ENCODE results near the gene ACHE.
"Not testable (repeated sequence)": the region's sequence is repeated elsewhere in the genome, so short reads cannot be mapped to it uniquely, and the experiment has no call there.

ACHE gene

GRCh38 chr7:100895701-100895955 is at the start of gene ACHE:
TSS of gene ACHE (minus strand) at chr7:100895888. CDS start at chr7:100894232, 1,656 bp downstream.
- DNase-seq (ENCODE audit: low read depth in 2 of 2) = no peak

DNA sequence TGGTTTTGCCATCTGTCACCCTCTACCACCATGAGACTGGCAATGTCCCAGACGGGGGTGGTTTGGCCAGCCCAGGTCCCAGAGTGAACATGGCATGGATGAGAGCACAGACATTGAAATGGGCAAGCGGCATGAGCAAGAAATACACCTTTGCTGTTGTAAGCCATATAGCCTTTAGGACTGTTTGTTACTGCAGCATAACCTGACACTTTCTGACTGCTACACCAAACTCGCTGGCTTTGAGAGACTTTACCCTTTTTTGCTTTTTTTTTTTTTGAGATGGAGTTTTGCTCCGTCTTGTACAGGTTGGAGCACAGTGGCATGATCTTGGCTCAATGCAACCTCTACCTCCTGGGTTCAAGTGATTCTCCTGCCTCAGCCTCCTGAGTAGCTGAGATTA is 48.5 kb upstream of the ACHE start:
- no peak for DNase-seq (ENCODE audit: low read depth in 2 of 2)

- no peak for DNase-seq (ENCODE audit: low read depth in 2 of 2)
Observed at GRCh38 chr7:100943693-100944092, 48.0 kb upstream of the ACHE start.

DNA sequence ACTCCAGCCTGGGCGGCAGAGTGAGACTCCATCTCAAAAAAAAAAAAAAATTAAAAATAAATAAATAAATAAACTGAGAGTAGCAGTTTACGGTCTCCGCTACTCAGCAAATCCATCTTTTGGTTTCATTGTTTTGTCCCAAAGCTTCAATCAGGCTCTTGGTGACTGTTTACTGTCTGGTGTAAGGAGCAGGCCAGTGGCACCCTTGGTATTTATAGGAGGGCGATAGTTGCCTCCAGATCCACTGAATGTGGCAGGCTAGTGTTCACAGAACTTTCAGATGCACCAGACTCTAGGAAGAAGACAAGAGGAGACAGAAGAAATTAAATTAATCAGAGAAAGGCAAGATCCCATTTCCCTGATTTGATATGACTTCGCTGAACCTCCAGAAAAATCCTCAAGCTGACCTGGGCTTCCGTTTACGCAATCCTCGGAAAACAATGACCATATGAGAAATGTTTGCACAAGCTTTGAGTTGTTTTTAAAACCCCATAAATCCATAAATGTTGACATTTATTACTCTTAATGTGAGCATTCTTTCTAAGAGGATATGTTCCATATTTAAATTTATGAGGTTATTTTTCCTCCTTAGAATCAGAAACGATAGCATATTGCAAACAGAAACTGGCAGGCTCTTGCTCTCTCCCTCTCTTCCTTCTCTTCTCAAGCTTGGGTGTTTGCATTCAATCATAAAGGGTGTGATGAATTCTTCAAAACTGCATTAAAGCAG is 46.5 kb upstream of the ACHE start:
- DNase-seq (ENCODE audit: low read depth in 2 of 2) = no peak

DNA sequence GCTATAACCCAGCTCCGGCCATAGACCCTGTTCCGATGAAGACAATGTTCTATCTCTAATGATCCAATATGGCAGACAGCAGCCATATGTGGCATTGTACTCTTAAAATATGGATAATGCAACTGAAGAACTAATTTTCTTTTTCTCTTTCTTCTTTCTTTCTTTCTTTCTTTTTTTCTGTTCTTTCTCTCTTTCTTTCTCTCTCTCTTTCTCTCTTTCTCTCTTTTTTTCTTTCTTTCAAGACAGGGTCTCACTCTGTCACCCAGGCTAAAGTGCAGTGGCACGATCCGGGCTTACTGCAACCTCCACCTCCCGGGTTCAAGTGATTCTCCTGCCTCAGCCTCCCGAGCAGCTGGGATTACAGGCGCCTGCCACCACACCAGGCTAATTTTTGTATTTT is 40.5 kb upstream of the ACHE start:
- DNase-seq (ENCODE audit: low read depth in 2 of 2) = not testable (repeated sequence)

GRCh38 chr7:100935381-100935780 is 39.7 kb upstream of the ACHE start:
- not testable (repeated sequence) for DNase-seq (ENCODE audit: low read depth in 2 of 2)

DNA sequence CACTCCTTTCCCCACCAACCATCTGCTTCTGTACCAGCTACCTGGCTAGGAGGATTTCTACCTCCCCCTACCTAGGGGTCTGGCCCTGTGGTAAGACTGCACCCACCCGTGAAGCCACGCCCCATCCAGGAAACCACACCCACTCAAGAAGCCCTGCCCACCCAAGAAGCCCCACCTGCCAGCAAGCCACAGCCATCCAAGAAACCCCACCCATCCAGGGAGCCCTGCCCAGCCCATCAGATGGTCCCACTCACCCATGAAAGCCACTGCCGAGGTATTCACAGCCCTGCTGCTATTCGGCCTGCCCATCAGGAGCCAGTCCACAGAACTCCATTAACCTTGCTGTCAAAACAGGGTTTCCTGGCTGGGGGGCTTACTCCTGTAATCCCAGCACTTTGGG is 38.0 kb upstream of the ACHE start:
- no peak for DNase-seq (ENCODE audit: low read depth in 2 of 2)

GRCh38 chr7:100929808-100930174 is 34.1 kb upstream of the ACHE start:
- no peak for DNase-seq (ENCODE audit: low read depth in 2 of 2)

DNA sequence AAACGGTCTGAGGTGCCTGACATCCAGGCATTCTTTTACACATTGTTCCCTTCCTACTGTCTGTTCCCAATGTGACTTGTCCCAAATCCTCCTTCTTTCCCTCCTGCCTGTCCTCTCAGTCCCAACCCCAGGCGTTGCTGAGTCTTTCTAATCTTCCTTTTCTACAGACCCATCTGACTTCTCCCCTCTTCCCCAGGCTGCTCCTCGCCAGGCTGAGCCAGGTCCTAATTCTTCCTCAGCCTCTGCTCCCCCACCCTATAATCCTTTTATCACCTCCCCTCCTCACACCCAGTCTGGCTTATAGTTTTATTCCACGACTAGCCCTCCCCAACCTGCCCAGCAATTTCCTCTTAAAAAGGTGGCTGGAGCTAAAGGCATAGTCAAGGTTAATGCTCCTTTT is 27.9 kb upstream of the ACHE start:
- not testable (repeated sequence) for DNase-seq (ENCODE audit: low read depth in 2 of 2)

GRCh38 chr7:100921039-100921438 is 25.4 kb upstream of the ACHE start:
- no peak for DNase-seq (ENCODE audit: low read depth in 2 of 2)

GRCh38 chr7:100919779-100920437 is 24.2 kb upstream of the ACHE start:
- not testable (repeated sequence) for DNase-seq (ENCODE audit: low read depth in 2 of 2)

DNA sequence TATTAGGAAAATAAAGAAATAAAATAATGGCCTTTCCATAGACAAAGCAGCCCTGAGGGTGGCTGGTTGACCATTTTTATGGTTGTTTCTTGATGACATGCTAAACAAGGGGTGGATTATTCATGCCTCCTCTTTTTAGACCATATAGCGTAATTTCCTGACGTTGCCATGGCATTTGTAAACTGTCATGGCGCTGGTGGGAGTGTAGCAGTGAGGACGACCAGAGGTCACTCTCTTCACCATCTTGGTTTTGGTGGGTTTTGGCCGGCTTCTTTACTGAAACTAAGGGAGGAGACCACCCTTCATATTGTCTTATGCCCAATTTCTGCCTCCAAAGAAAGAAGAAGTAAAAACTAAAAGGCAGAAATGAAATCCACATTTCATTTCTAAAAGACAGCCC is 23.6 kb upstream of the ACHE start:
- DNase-seq (ENCODE audit: low read depth in 2 of 2) = not testable (repeated sequence)

- DNase-seq (ENCODE audit: low read depth in 2 of 2) = no peak
Observed at GRCh38 chr7:100914879-100915447, 19.3 kb upstream of the ACHE start.

DNA sequence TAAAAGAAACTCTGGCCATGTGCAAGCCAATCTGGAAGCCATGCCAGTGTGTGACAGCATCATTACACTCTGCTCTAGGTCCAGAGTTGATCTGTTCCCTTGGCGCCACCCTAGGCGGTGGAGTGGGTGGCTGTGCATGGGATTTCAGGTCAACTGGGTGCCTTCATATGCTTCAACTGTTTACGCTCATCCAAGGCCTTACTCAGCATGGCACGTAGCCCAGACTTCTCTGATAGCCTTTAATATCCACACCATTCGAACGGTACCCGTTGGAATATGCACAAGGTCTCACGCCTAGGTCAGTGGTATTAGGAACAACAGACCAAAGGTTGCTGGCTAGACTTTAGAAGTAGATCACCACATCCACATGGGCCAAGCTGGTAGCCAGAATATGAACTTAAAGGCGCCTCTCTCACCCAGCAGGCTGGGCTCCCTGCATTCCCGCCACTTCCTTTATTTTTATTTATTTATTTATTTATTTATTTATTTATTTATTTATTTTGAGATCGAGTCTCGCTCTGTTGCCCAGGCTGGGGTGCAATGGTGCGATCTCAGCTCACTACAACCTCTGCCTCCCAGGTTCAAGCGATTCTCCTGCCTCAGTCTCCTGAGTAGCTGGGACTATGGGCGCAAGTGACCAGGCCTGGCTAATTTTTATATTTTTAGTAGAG is 18.7 kb upstream of the ACHE start:
- no peak for DNase-seq (ENCODE audit: low read depth in 2 of 2)

DNA sequence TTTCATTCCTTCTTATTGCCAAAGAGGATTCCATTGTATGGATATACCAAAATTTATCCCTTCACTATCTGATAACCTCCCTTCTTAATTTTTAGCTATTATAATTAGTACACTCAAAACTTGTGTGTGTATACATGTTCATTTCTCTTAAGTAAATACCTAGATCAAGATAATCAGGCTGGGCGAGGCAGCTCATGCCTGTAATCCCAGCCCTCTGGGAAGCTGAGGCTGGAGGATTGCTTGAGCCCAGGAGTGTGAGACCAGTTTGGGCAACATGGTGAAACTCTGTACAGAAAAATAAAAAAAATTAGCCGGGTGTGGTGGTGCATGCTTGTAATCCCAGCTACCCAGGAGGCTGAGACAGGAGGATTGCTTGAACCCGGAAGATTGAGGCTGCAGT is 15.8 kb upstream of the ACHE start:
- no peak for DNase-seq (ENCODE audit: low read depth in 2 of 2)

DNA sequence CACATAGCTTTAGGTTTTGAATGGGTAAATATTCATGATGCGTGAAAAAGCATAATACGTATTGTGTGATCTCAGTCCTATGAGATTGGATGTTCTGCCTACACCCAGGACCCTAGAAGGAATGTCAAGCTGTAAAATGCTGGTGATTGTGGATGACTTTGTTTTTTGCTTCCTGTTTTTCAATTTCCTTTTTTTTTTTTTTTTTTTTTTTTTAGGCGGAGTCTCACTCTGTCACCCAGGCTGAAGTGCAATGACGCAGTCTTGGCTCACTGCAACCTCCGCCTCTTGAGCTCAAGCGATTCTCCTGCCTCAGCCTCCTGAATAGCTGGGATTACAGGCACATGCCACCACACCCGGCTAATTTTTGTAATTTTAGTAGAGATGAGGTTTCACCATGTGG is 14.8 kb upstream of the ACHE start:
- DNase-seq (ENCODE audit: low read depth in 2 of 2) = not testable (repeated sequence)

DNA sequence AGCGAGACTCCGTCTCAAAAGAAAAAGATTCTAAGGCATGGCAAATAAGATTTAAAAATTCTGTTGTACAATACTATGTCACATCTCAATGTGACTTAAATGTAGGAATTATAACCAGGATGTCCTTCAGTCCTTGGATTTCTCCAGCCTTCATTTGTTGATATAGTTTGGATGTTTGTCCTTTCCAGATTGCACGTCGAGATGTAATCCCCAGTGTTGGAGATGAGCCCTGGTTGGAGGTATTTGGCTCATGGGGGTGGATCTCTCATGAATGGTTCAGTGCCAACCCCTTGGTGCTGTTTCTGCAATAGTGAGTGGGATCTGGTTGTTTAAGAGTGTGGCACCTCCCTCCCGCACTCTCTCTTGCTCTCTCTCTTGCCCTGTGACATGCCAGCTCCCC is 12.8 kb upstream of the ACHE start:
- no peak for DNase-seq (ENCODE audit: low read depth in 2 of 2)

DNA sequence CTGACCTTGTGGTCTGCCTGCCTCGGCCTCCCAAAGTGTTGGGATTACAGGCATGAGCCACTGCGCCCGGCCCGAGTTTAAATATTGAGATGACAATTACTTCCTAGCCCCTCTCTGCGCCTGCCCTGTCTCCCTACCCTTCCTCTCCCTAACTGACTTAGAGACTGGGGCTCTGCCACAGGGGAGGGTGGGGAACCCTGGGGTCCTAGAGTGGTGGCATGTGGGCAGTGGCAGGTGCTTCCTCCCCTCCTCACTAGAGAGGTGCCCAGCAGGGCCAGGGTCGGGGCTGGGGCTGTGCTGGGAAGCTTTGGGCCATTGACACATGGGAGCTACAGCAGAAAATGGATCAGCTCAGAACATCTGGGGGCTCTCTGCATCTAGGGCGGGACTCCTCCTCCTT is 7.0 kb upstream of the ACHE start:
- DNase-seq (ENCODE audit: low read depth in 2 of 2) = no peak

DNA sequence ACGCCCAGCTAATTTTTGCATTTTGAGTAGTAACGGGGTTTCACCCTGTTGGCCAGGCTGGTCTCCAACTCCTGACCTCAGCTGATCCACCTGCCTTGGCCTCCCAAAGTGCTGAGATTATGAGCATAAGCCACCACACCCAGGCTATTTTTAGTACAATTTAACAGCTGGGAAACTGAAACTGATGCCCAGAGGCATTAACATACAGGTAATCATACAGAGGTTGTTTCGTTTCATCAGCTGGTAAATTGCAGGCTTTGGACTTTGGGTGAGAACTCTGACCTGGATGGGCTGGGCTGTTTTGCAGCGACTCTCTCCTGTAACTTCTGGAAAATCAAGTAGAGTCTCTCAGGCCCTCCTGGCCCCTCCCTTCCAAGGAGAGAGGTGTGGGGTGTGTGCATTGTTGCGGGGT is 6.2 kb upstream of the ACHE start:
- no peak for DNase-seq (ENCODE audit: low read depth in 2 of 2)

- DNase-seq (ENCODE audit: low read depth in 2 of 2) = no peak
Observed at GRCh38 chr7:100900978-100901377, 5.3 kb upstream of the ACHE start.

GRCh38 chr7:100899432-100899831 is 3.7 kb upstream of the ACHE start:
- DNase-seq (ENCODE audit: low read depth in 2 of 2) = no peak

DNA sequence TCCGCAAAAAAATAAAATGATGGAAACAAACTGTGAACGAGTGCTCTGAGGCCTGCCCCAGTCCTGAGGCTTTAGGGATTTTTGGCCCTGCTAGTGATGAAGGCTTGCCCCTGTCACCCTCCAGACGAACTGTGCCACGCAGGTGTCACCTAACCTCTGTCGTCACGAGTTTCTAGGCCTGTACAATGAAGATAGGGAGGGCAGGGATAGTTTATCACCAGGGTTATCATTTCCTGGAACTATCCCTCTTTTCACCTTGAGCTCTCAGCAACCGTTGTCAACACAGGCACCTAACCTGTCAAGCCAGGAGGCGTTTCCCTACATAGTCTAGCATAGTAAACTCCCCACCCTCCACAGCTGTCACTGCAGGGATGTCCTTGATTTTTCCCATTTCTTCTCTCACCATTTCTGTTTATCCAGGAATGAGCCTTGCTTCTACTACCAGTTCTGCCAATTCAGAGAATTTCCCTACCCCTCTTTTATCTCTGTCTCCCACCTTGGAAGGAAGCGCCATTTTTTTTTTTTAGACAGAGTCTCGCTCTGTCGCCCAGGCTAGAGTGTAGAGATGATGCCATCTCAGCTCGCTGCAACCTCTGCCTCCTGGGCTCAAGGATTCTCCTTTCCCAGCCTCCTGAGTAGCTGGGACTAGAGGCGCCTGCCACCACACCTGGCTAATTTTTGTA is 2.2 kb upstream of the ACHE start:
- DNase-seq (ENCODE audit: low read depth in 2 of 2) = no peak
